Colonic mucosa (tissue), 4 donors: ENCODE measurements around the gene SPOPL. TPM values are rescaled to one million over a fixed set of nuclear protein-coding genes. Genes with fewer than 3 reads are reported as not detected.

Experiments
- DNase-seq: peaks from one replicate; pipeline ENCODE4 v3.0.0-alpha.2; 2020
- H3K27ac ChIP-seq: fragments of 200-600 bp; one replicate; pipeline ENCODE4 v1.8.0; 2021
- H3K27me3 ChIP-seq: fragments of 200-600 bp; one replicate; pipeline ENCODE4 v1.8.0; 2021
- H3K36me3 ChIP-seq: fragments of 200-600 bp; one replicate; pipeline ENCODE4 v1.8.0; 2021
- H3K4me1 ChIP-seq: fragments of 200-600 bp; one replicate; pipeline ENCODE4 v1.8.0; 2021; ENCODE audit warnings: mild to moderate bottlenecking
- H3K4me3 ChIP-seq: fragments of 200-600 bp; one replicate; pipeline ENCODE4 v1.8.0; 2021
- H3K9ac ChIP-seq, 2 donors: one replicate each; pipeline ENCODE4 v1.7.0; 2013; ENCODE audit warnings: control low read depth in 2 of 2, low read depth in 2 of 2, low read length in 2 of 2
- H3K9me3 ChIP-seq: fragments of 200-600 bp; one replicate; pipeline ENCODE4 v1.8.0; 2021
- CTCF ChIP-seq: fragments of 200-600 bp; IDR thresholded peaks from one replicate; pipeline ENCODE4 v1.8.0; 2022; ENCODE audit warnings: antibody characterized with exemption, mild to moderate bottlenecking
- intact Hi-C: fragments of 100-400 bp; cut with DNase I; formaldehyde crosslinking; loops from one replicate; pipeline ENCODE4 v1.14.1; 2022
- total RNA-seq, 2 donors: library from RNA; stranded (reverse); fragmentation: NEBNext Ultra II Directional in 1 of 2; extraction: Animal tissue kit (Norgen Biotek cat#: 25700) in 1 of 2; gene quantifications; one replicate each; pipeline ENCODE4 v1.2.1, GENCODE V29; 2021
- donor health status: healthy.
- donor health status: DM: no; HTN: no; CAD: no.
- donor health status: DM: no; HTN: no; CAD: no.

Gene SPOPL
- total RNA-seq: 10 to 100 TPM; 23.5 to 38.0 TPM

GRCh38 chr2:138501425-138502254, at the start of gene SPOPL:
SPOPL (plus strand) TSS chr2:138501770; CDS start chr2:138550217, 48,447 bp downstream.
- peak; percentile 91 for DNase-seq
- intact Hi-C loops: no loop called here
- Histone ChIP-seq H3K4me1 (peaks cover 6% of the 10 kb centered on the region), H3K27ac (peak within 1 kb of the TSS; percentile 91), H3K4me3 (peak within 1 kb of the TSS; percentile 87), H3K9me3 (no peaks in the 10 kb centered on the region), H3K27me3 (no peaks in the 10 kb centered on the region), H3K9ac (peak within 1 kb of the TSS; percentile 85 to 91), H3K36me3 (no peaks in the 10 kb centered on the region)
- no peak for TF ChIP-seq CTCF

GRCh38 chr2:138452324-138452723, 49.2 kb upstream of the SPOPL start:
- TF ChIP-seq CTCF: no peak
- Histone ChIP-seq H3K36me3 (no peaks in the 10 kb centered on the region), H3K9ac (no peak overlapping the region), H3K4me1 (no peaks in the 10 kb centered on the region), H3K27me3 (no peaks in the 10 kb centered on the region), H3K4me3 (no peak overlapping the region), H3K27ac (no peak overlapping the region), H3K9me3 (no peaks in the 10 kb centered on the region)
- intact Hi-C loops: no loop called here
- no peak for DNase-seq

GRCh38 chr2:138453815-138454214, 47.8 kb upstream of the SPOPL start:
- Histone ChIP-seq H3K4me1 (no peaks in the 10 kb centered on the region), H3K9me3 (no peaks in the 10 kb centered on the region), H3K27ac (no peak overlapping the region), H3K36me3 (no peaks in the 10 kb centered on the region), H3K27me3 (no peaks in the 10 kb centered on the region), H3K4me3 (no peak overlapping the region), H3K9ac (no peak overlapping the region)
- TF ChIP-seq CTCF: no peak
- DNase-seq: no peak
- intact Hi-C loops: no loop called here

- no peak overlapping the region for H3K4me3 ChIP-seq
- intact Hi-C loops: no loop called here
- no peaks in the 10 kb centered on the region for H3K36me3 ChIP-seq
- no peak for TF ChIP-seq CTCF
- no peaks in the 10 kb centered on the region for H3K9me3 ChIP-seq
- H3K4me1 ChIP-seq: no peaks in the 10 kb centered on the region
- no peak overlapping the region for H3K9ac ChIP-seq
- no peak overlapping the region for H3K27ac ChIP-seq
- no peaks in the 10 kb centered on the region for H3K27me3 ChIP-seq
- DNase-seq: no peak
Observed at GRCh38 chr2:138454761-138455160, 46.8 kb upstream of the SPOPL start.

GRCh38 chr2:138455275-138455674, 46.3 kb upstream of the SPOPL start:
- Histone ChIP-seq H3K27ac (no peak overlapping the region), H3K9me3 (no peaks in the 10 kb centered on the region), H3K27me3 (no peaks in the 10 kb centered on the region), H3K36me3 (no peaks in the 10 kb centered on the region), H3K9ac (no peak overlapping the region), H3K4me1 (no peaks in the 10 kb centered on the region), H3K4me3 (no peak overlapping the region)
- TF ChIP-seq CTCF: no peak
- DNase-seq: no peak
- intact Hi-C loops: no loop called here
